SK-N-SH (cell line): Measurements from ENCODE around the gene TWF2. TPM values are rescaled to one million over a fixed set of nuclear protein-coding genes. Genes with fewer than 3 reads are reported as not detected.

Experiments
- CTCF ChIA-PET: fragments of 300-600, 350-600 bp; formaldehyde crosslinking; extraction: SDS; loops from one replicate; lab custom pipeline; 2021; lab: Yijun Ruan, JAX
- POLR2A ChIA-PET: fragments of 350-600 bp; sonication (Branson Sonifier 250); formaldehyde crosslinking; extraction: SDS; loops from one replicate; lab custom pipeline; 2020; ENCODE audit warnings: antibody characterized with exemption, inconsistent platforms; lab: Yijun Ruan, JAX
- DNase-seq: peaks from one replicate; pipeline ENCODE4 v3.0.0; 2012
- H2AFZ ChIP-seq: fragments of 200-600 bp; sonication (generic); 2 replicates; pipeline ENCODE4 v1.8.1; 2016; ENCODE audit warnings: antibody characterized with exemption, mild to moderate bottlenecking, low read depth
- H3F3A ChIP-seq: fragments of 200-600 bp; sonication (generic); replicated peaks from 2 replicates; pipeline ENCODE3; 2016; ENCODE audit warnings: antibody characterized with exemption, mild to moderate bottlenecking; ENCODE audit not compliant: insufficient read depth
- H3K27ac ChIP-seq, 2 experiments: fragments of 200-500 bp in 1 of 2; fragments of 200-600 bp in 1 of 2; sonication (Bioruptor generic) in 1 of 2; sonication (generic), shearing (Covaris generic) in 1 of 2; 2 replicates each; pipeline versions ENCODE4 v1.5.1 to v1.6.1; 2014 to 2016; ENCODE audit warnings: low read depth in 2 of 2, inconsistent platforms in 1 of 2, low read length in 1 of 2, mild to moderate bottlenecking in 1 of 2, mixed read lengths in 1 of 2
- H3K27me3 ChIP-seq: fragments of 200-600 bp; sonication (generic), shearing (Covaris generic); 2 replicates; pipeline ENCODE4 v1.6.1; 2016; ENCODE audit warnings: mixed run types; ENCODE audit not compliant: insufficient read depth
- H3K36me3 ChIP-seq, 2 experiments: fragments of 200-500 bp in 1 of 2; fragments of 200-600 bp in 1 of 2; sonication (Bioruptor generic) in 1 of 2; sonication (generic) in 1 of 2; replicated peaks in 1 of 2; 2 replicates each; pipeline versions ENCODE3 to v1.5.1; 2014 to 2016; ENCODE audit warnings: low read length in 1 of 2, mild to moderate bottlenecking in 1 of 2; ENCODE audit not compliant: insufficient read depth in 2 of 2, control insufficient read depth in 1 of 2
- H3K4me1 ChIP-seq, 2 experiments: fragments of 200-500 bp in 1 of 2; fragments of 200-600 bp in 1 of 2; sonication (Bioruptor generic) in 1 of 2; sonication (generic), shearing (Covaris generic) in 1 of 2; 2 replicates each; pipeline versions ENCODE4 v1.5.1 to v1.6.1; 2014 to 2016; ENCODE audit warnings: low read depth in 1 of 2, low read length in 1 of 2, mixed run types in 1 of 2; ENCODE audit not compliant: insufficient read depth in 2 of 2, control insufficient read depth in 1 of 2
- H3K4me2 ChIP-seq: fragments of 200-600 bp; sonication (generic), shearing (Covaris generic); 2 replicates; pipeline ENCODE4 v1.6.1; 2017; ENCODE audit warnings: mixed run types
- H3K4me3 ChIP-seq, 2 experiments: fragments of 200-500 bp in 1 of 2; fragments of 200-600 bp in 1 of 2; sonication (Bioruptor generic) in 1 of 2; sonication (generic), shearing (Covaris generic) in 1 of 2; 2 replicates each; pipeline versions ENCODE4 v1.5.1 to v1.8.1; 2014 to 2016; ENCODE audit warnings: low read depth in 2 of 2, inconsistent platforms in 1 of 2, low read length in 1 of 2, mild to moderate bottlenecking in 1 of 2, mixed read lengths in 1 of 2, moderate library complexity in 1 of 2
- H3K79me2 ChIP-seq: fragments of 200-600 bp; sonication (generic); 2 replicates; pipeline ENCODE4 v1.8.1; 2017; ENCODE audit warnings: mild to moderate bottlenecking; ENCODE audit not compliant: insufficient read depth
- H3K9ac ChIP-seq: fragments of 200-600 bp; sonication (generic); 2 replicates; pipeline ENCODE4 v1.6.1; 2017; ENCODE audit warnings: mixed run types
- H3K9me2 ChIP-seq: fragments of 200-600 bp; sonication (generic); 2 replicates; pipeline ENCODE4 v1.6.1; 2017; ENCODE audit warnings: mixed run types
- H3K9me3 ChIP-seq: fragments of 200-600 bp; sonication (generic); 2 replicates; pipeline ENCODE4 v1.6.1; 2017; ENCODE audit warnings: mixed run types, mild to moderate bottlenecking, moderate library complexity
- H4K20me1 ChIP-seq: fragments of 200-600 bp; sonication (generic); 2 replicates; pipeline ENCODE4 v1.6.1; 2017; ENCODE audit warnings: mild to moderate bottlenecking, mixed run types; ENCODE audit not compliant: insufficient read depth
- CHD2 ChIP-seq: fragments of 150-350 bp; IDR thresholded peaks from 2 replicates; pipeline ENCODE4 v1.6.1; 2018; ENCODE audit warnings: low read length; ENCODE audit not compliant: partially characterized antibody
- EP300 ChIP-seq, 2 experiments: IDR thresholded peaks; 2 replicates each; pipeline versions ENCODE4 v1.4.0 to v1.6.1; 2012; ENCODE audit warnings: borderline replicate concordance in 1 of 2, low read depth in 1 of 2, low read length in 1 of 2
- EZH2phosphoT487 ChIP-seq: fragments of 200-600 bp; sonication (generic); IDR thresholded peaks from 2 replicates; pipeline ENCODE4 v1.6.1; 2017; ENCODE audit warnings: low read depth, mixed run types, mild to moderate bottlenecking, antibody characterized with exemption, moderate library complexity, borderline replicate concordance
- FOXM1 ChIP-seq: IDR thresholded peaks from 2 replicates; pipeline ENCODE4 v1.4.0; 2012; ENCODE audit warnings: low read depth, mild to moderate bottlenecking
- JUND ChIP-seq: IDR thresholded peaks from 2 replicates; pipeline ENCODE4 v1.4.0; 2012
- MXI1 ChIP-seq: IDR thresholded peaks from 2 replicates; pipeline ENCODE4 v1.6.1; 2012; ENCODE audit warnings: mild to moderate bottlenecking, low read depth, low read length, improper control_type of control experiment
- NFIC ChIP-seq: IDR thresholded peaks from 2 replicates; pipeline ENCODE4 v1.4.0; 2012; ENCODE audit warnings: borderline replicate concordance
- NRF1 ChIP-seq: IDR thresholded peaks from 2 replicates; pipeline ENCODE4 v1.6.1; 2012; ENCODE audit warnings: low read depth, mild to moderate bottlenecking, low read length
- RAD21 ChIP-seq: IDR thresholded peaks from 2 replicates; pipeline ENCODE4 v1.6.1; 2012; ENCODE audit warnings: mild to moderate bottlenecking, low read length
- SIN3A ChIP-seq: IDR thresholded peaks from 2 replicates; pipeline ENCODE4 v1.6.1; 2012; ENCODE audit warnings: low read depth, mild to moderate bottlenecking, low read length, moderate library complexity, borderline replicate concordance
- TAF1 ChIP-seq: IDR thresholded peaks from 2 replicates; pipeline ENCODE4 v1.6.1; 2012; ENCODE audit warnings: low read depth, mild to moderate bottlenecking, low read length, moderate library complexity, borderline replicate concordance
- TEAD4 ChIP-seq: IDR thresholded peaks from 2 replicates; pipeline ENCODE4 v1.4.0; 2012; ENCODE audit warnings: mild to moderate bottlenecking, borderline replicate concordance; ENCODE audit not compliant: insufficient read depth
- USF2 ChIP-seq: fragments of 150-350 bp; IDR thresholded peaks from 2 replicates; pipeline ENCODE4 v1.6.1; 2017; ENCODE audit warnings: antibody characterized with exemption, low read length, low read depth, borderline replicate concordance
- WGBS: methylation state at CpG from one replicate; pipeline ENCODE4 v1.1.6; 2017; ENCODE audit warnings: low lambda C conversion rate; 5-methylcytosine and 5-hydroxymethylcytosine counted together
- polyA plus RNA-seq, 3 experiments: library from polyadenylated mRNA; depleted of rRNA; stranded (reverse); fragments of >200 nt; gene quantifications; 2 replicates each; pipeline ENCODE4 v1.2.3, GENCODE V29; 2012
- TF ChIP-seq, protein P1 (sequence below): fragments of 150-350 bp; IDR thresholded peaks from 2 replicates; pipeline ENCODE4 v1.6.1; 2016; ENCODE audit warnings: mild to moderate bottlenecking, low read depth, low read length
- TF ChIP-seq, protein P2 (sequence below): IDR thresholded peaks from 2 replicates; pipeline ENCODE4 v1.4.0; 2012; ENCODE audit warnings: low read depth
- TF ChIP-seq, protein P3 (sequence below): fragments of 200-600 bp; sonication (generic); IDR thresholded peaks from 2 replicates; pipeline ENCODE4 v1.6.1; 2017; ENCODE audit warnings: antibody characterized with exemption, mild to moderate bottlenecking, moderate library complexity

Gene TWF2
- polyA plus RNA-seq, 1 of the 3 experiments (the other 2 are of a cell fraction), result 188 TPM

DNA sequence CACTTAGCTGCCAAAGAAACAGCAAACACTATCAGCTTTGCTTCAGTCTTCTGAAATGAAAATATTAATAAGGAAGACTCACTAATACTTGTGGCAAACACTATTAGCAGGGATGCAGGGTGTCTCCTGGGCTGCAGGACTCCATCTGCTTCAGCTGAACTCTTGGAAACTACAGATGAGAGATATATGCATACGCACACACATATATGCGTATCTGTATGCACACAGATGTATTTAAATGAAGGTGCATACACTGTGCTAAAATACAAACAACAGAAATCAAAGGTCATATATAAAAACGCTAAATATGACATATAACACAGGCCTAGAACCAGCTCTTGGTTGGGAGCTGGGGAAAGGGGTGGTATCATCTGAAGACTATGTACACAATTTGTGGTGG is 17.2 kb upstream of the TWF2 start (continued):
- TF ChIP-seq TEAD4 (no peak), USF2 (no peak), EP300 (IDR thresholded peaks at IDR 0.05; ENCODE audit: borderline replicate concordance in 1 of 2, low read depth in 1 of 2, low read length in 1 of 2) (no peak)

GRCh38 chr3:52254608-52255007 is 15.7 kb upstream of the TWF2 start:
- WGBS, result 95% methylated on average over 9 of the region's 9 CpGs
- no peak for DNase-seq
- Histone ChIP-seq H3K9me3 (no peaks in the 10 kb centered on the region), H3K36me3 (peaks cover 55 to 69% of the 10 kb centered on the region in 2 experiments), H3K79me2 (peaks cover 30% of the 10 kb centered on the region), H3K4me1 (no peaks in the 10 kb centered on the region; a peak in 1 of 4 replicates), H3K27ac (no peak overlapping the region), H2AFZ (no peak overlapping the region), H3K9ac (no peak overlapping the region)
- CTCF ChIA-PET, result interaction anchor here (2.7 kb wide), 1 partner anchor 34 kb away, joined by 9 read pairs; no protein-coding TSS in a partner anchor
- no peak for TF ChIP-seq TEAD4
- no peak for TF ChIP-seq NRF1
- no peak for TF ChIP-seq JUND
- TF ChIP-seq, protein P1, sequence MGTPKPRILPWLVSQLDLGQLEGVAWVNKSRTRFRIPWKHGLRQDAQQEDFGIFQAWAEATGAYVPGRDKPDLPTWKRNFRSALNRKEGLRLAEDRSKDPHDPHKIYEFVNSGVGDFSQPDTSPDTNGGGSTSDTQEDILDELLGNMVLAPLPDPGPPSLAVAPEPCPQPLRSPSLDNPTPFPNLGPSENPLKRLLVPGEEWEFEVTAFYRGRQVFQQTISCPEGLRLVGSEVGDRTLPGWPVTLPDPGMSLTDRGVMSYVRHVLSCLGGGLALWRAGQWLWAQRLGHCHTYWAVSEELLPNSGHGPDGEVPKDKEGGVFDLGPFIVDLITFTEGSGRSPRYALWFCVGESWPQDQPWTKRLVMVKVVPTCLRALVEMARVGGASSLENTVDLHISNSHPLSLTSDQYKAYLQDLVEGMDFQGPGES, result no peak
- no peak for TF ChIP-seq TAF1
- TF ChIP-seq, protein P2, sequence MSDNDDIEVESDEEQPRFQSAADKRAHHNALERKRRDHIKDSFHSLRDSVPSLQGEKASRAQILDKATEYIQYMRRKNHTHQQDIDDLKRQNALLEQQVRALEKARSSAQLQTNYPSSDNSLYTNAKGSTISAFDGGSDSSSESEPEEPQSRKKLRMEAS, result no peak
- TF ChIP-seq CHD2, result no peak
- no peak for TF ChIP-seq SIN3A
- no peak for TF ChIP-seq MXI1
- no peak for TF ChIP-seq NFIC
- no peak for TF ChIP-seq RAD21
- no peak for TF ChIP-seq FOXM1
- TF ChIP-seq, protein P3, sequence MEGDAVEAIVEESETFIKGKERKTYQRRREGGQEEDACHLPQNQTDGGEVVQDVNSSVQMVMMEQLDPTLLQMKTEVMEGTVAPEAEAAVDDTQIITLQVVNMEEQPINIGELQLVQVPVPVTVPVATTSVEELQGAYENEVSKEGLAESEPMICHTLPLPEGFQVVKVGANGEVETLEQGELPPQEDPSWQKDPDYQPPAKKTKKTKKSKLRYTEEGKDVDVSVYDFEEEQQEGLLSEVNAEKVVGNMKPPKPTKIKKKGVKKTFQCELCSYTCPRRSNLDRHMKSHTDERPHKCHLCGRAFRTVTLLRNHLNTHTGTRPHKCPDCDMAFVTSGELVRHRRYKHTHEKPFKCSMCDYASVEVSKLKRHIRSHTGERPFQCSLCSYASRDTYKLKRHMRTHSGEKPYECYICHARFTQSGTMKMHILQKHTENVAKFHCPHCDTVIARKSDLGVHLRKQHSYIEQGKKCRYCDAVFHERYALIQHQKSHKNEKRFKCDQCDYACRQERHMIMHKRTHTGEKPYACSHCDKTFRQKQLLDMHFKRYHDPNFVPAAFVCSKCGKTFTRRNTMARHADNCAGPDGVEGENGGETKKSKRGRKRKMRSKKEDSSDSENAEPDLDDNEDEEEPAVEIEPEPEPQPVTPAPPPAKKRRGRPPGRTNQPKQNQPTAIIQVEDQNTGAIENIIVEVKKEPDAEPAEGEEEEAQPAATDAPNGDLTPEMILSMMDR, result no peak
- no peak for TF ChIP-seq EZH2phosphoT487
- TF ChIP-seq, all 33 proteins: peak for 0
- no peaks in the 10 kb centered on the region for H4K20me1 ChIP-seq
- H3K4me2 ChIP-seq, result no peak overlapping the region
- no peaks in the 10 kb centered on the region for H3K27me3 ChIP-seq
- H3K4me3 ChIP-seq, result no peak overlapping the region
- no peaks in the 10 kb centered on the region for H3K9me2 ChIP-seq
- POLR2A ChIA-PET, result no interaction called here
- H3F3A ChIP-seq, result peaks cover 16% of the 10 kb centered on the region
